Uterus (tissue), 4 donors: Measurements from ENCODE around the gene PWWP2B. TPM values are rescaled to one million over a fixed set of nuclear protein-coding genes. Genes with fewer than 3 reads are reported as not detected.

Experiments used
- DNase-seq, 2 donors: peaks; one replicate each; pipeline ENCODE4 v3.0.0-alpha.2; 2019 to 2020
- H3K27ac ChIP-seq, 2 donors: fragments of 200-600 bp; sonication (generic); 1 replicate in 1 of 2; 2 replicates in 1 of 2; pipeline ENCODE4 v1.5.1; 2016 to 2018
- H3K27me3 ChIP-seq, 2 donors: fragments of 200-600 bp; sonication (generic); one replicate each; pipeline ENCODE4 v1.5.1; 2018 to 2019; ENCODE audit warnings: control low read depth in 1 of 2
- H3K36me3 ChIP-seq, 2 donors: fragments of 200-600 bp; sonication (generic); one replicate each; pipeline ENCODE4 v1.5.1; 2019; ENCODE audit warnings: control low read depth in 1 of 2
- H3K4me1 ChIP-seq, 2 donors: fragments of 200-600 bp; sonication (generic); one replicate each; pipeline ENCODE4 v1.5.1; 2018 to 2019; ENCODE audit warnings: control low read depth in 1 of 2
- H3K4me3 ChIP-seq, 2 donors: fragments of 200-600 bp; sonication (generic); 1 replicate in 1 of 2; 2 replicates in 1 of 2; pipeline ENCODE4 v1.5.1; 2018 to 2019; ENCODE audit warnings: mild to moderate bottlenecking in 1 of 2
- H3K9me3 ChIP-seq, 2 donors: fragments of 200-600 bp; sonication (generic); one replicate each; pipeline ENCODE4 v1.5.1; 2019; ENCODE audit warnings: control low read depth in 1 of 2
- POLR2A ChIP-seq, 2 donors: fragments of 450-650 bp; IDR thresholded peaks; one replicate each; pipeline ENCODE4 v1.6.1; 2016; ENCODE audit warnings: antibody characterized with exemption in 2 of 2, mild to moderate bottlenecking in 1 of 2, moderate library complexity in 1 of 2
- intact Hi-C: fragments of 100-400 bp; cut with DNase I; formaldehyde crosslinking; loops from one replicate; pipeline ENCODE4 v1.15.1; 2023; ENCODE audit warnings: low total_unique reads
- total RNA-seq, 4 donors: library from RNA; depleted of rRNA in 3 of 4; stranded (reverse); fragments of >200 nt in 3 of 4; gene quantifications; one replicate each; pipeline versions ENCODE4 v1.1.0 to v1.2.4, GENCODE V29; 2014 to 2023
- TF ChIP-seq, protein P1 (sequence below), 4 experiments: fragments of 200-600 bp in 2 of 4; fragments of 450-650 bp in 2 of 4; sonication (generic) in 2 of 4; IDR thresholded peaks; one replicate each; pipeline ENCODE4 v1.5.1; 2016 to 2019; ENCODE audit warnings: antibody characterized with exemption in 4 of 4, mild to moderate bottlenecking in 2 of 4, moderate library complexity in 1 of 4
- donor health status: DM: yes; HTN: yes; CAD: no.

PWWP2B gene
- total RNA-seq, 4 donors from 2014 or later: 0.29 to 27.6 (median 8.3) TPM

DNA sequence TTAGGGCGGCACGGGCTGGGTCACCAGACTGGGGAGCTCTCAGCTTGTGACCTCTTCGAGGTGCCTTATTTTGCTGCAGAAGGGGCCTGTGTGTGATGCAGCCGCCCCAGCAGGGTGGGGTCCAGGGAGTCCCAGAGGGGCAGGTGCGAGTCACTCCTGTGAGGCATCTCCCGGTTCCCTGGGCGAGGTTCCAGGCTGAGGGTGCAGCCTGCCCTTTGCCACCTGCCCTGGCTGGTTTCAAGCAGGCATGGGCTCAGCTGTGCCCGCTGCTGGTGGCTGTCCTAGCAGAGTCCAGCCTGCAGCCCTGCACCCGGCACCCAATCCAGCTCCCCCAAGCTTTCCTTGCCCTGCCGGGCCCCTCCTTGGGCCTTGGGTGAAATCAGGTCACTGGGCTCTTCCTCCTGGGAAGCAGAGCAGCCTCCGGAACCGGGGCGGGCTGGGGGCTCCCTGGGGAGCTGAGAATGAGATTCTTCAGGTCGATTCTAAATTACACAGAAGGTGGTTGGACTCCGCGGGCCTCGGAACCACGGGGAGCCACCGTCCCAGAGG is 64.8 kb downstream of the PWWP2B start:
- Histone ChIP-seq H3K9me3 (no peaks in the 10 kb centered on the region), H3K4me1 (peaks cover 0 to 34% of the 10 kb centered on the region in 2 donors), H3K4me3 (no peak overlapping the region), H3K27ac (no peak overlapping the region), H3K27me3 (no peaks in the 10 kb centered on the region), H3K36me3 (no peaks in the 10 kb centered on the region)
- intact Hi-C loops: loop anchor here (2.0 kb wide), 1 partner anchor 77 kb away; no protein-coding TSS in a partner anchor
- no peak for TF ChIP-seq POLR2A (IDR thresholded peaks at IDR 0.05)
- TF ChIP-seq, protein P1, sequence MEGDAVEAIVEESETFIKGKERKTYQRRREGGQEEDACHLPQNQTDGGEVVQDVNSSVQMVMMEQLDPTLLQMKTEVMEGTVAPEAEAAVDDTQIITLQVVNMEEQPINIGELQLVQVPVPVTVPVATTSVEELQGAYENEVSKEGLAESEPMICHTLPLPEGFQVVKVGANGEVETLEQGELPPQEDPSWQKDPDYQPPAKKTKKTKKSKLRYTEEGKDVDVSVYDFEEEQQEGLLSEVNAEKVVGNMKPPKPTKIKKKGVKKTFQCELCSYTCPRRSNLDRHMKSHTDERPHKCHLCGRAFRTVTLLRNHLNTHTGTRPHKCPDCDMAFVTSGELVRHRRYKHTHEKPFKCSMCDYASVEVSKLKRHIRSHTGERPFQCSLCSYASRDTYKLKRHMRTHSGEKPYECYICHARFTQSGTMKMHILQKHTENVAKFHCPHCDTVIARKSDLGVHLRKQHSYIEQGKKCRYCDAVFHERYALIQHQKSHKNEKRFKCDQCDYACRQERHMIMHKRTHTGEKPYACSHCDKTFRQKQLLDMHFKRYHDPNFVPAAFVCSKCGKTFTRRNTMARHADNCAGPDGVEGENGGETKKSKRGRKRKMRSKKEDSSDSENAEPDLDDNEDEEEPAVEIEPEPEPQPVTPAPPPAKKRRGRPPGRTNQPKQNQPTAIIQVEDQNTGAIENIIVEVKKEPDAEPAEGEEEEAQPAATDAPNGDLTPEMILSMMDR (IDR thresholded peaks at IDR 0.05): no peak
- DNase-seq: no peak

DNA sequence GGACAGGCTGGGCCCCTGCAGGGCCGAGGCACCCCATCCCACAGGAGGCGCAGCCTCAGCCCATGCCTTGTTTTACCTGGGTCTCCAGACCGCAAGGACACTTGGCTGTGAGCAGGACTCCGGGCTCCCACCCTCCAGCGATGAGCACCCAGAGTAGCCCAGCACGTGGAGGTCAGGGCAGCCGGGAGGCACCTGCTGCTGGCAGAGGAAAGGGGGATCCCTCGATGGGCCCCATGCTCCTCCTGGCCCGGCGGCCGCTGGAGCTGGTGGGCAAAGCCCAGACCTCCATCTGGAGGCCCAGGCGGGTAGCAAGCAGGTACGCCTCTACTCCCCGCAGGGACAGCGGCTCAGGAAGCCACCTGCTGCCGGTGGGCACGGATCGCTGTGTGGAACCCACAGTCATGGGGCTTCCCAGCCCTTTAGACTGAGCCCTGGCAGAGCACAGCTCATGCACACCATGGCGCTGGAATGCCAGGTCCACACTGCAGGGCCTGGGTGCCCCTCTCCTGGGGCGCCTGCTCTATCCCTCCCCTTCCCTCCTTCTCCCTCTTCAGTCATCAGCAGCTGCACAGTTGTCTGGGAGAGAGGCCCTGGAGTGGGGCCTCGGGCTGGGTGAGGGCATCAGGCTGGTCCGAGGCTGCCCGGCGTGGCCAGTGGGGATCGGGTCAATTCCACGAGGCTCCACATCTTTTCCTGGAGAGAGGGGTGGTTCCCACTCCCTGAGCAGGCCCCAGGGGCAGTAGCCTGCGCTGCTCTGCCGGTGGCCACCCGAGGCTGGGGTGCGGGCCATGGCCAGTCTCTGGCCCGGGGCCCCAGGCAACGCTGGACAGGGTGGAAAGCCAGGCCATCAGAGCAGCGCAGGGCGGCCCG is 65.7 kb downstream of the PWWP2B start:
- intact Hi-C loops: loop anchor here (2.0 kb wide), 1 partner anchor 76 kb away; no protein-coding TSS in a partner anchor

GRCh38 chr10:132463333-132464255 is 66.6 kb downstream of the PWWP2B start:
- Histone ChIP-seq H3K9me3 (no peaks in the 10 kb centered on the region), H3K27me3 (no peaks in the 10 kb centered on the region), H3K36me3 (no peaks in the 10 kb centered on the region), H3K4me1 (peaks cover 0 to 46% of the 10 kb centered on the region in 2 donors), H3K27ac (peak overlapping the region; percentile 92 to 93), H3K4me3 (no peak overlapping the region)
- TF ChIP-seq, protein P1 (IDR thresholded peaks at IDR 0.05): peak in 3 of 4 experiments; percentile 18 to 41 (median 38)
- TF ChIP-seq POLR2A (IDR thresholded peaks at IDR 0.05): no peak
- intact Hi-C loops: loop anchor here (2.0 kb wide), 1 partner anchor 75 kb away; no protein-coding TSS in a partner anchor
- DNase-seq: peak in 1 of 2 donors; percentile 58

More for the DNA sequence above, 65.7 kb downstream of the PWWP2B start:
- no peak for DNase-seq
- no peak for TF ChIP-seq POLR2A (IDR thresholded peaks at IDR 0.05)
- TF ChIP-seq, protein P1 (IDR thresholded peaks at IDR 0.05): no peak
- H3K36me3 ChIP-seq: no peaks in the 10 kb centered on the region
- H3K9me3 ChIP-seq: no peaks in the 10 kb centered on the region
- H3K27ac ChIP-seq: peak overlapping the region; percentile 92 to 93
- H3K4me3 ChIP-seq: no peak overlapping the region
- peaks cover 0 to 44% of the 10 kb centered on the region in 2 donors for H3K4me1 ChIP-seq
- no peaks in the 10 kb centered on the region for H3K27me3 ChIP-seq

DNA sequence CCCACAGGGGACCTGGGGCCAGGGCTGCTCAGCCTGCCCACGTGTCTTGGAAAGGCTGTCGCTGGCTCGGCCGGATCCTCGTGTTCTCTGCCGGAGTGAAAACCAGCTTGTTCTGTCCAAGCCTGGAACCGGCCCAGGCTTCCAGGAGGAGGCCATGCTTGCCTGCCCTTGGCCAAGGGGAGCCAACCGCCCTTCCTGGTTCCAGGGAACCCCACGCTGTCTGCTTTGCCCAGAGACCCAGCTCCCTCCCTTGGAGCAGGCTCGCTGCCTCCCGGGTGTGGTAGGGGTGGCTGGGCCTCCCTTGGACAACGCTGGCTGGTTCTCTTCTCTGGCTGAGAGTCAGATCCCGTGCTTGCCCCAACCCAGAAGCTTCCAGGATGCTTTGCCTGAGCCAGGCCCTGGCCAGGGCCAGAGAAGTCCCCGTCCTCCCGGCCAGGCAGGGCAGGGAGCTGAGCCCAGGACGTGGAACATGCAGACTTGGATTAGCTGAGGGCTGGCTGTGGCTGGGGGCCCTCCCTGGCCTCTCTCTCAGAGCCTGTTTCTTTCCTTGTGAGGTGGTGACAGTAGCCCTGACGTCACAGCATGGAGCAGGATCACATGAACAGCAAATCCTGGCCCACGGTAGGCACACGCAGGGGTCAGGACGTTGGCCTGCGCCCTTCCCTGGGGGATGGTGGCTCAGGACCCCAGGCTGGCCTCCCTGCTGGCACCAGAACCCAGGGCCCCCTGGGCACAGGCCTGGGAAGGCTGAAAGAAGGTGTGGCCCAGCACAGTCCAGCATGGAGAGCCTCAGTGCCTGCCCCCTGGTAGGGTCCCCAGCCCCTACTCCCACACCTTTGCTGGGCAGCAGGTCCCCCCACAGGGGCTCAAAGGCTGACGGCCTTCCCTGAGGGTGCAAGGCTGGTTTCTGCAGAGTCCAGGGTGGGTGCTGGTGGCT is 67.5 kb downstream of the PWWP2B start:
- Histone ChIP-seq H3K4me3 (no peak overlapping the region), H3K4me1 (peaks cover 0 to 51% of the 10 kb centered on the region in 2 donors), H3K36me3 (no peaks in the 10 kb centered on the region), H3K9me3 (no peaks in the 10 kb centered on the region), H3K27ac (peak overlapping the region; percentile 92 to 93), H3K27me3 (no peaks in the 10 kb centered on the region)
- intact Hi-C loops: no loop called here
- TF ChIP-seq POLR2A (IDR thresholded peaks at IDR 0.05): peak in 1 of 2 donors; percentile 11
- TF ChIP-seq, protein P1 (IDR thresholded peaks at IDR 0.05): peak in 1 of 4 experiments; percentile 5
- peak; percentile 87 to 92 for DNase-seq
